Heart right ventricle (tissue), 16 donors: Measurements from ENCODE around the gene MPL. TPM values are rescaled to one million over a fixed set of nuclear protein-coding genes. Genes with fewer than 3 reads are reported as not detected.

Source experiments
- ATAC-seq, 8 donors: fragments of 200-7000 bp; cut with Tn5 transposase; one replicate each; pipeline ENCODE4 v1.9.1; 2020; ENCODE audit warnings: mild to moderate bottlenecking in 8 of 8, moderate library complexity in 8 of 8, moderate number of reproducible peaks in 1 of 8
- DNase-seq, 2 donors: peaks; one replicate each; pipeline ENCODE4 v3.0.0-alpha.2; 2020
- H3K27ac ChIP-seq, 10 donors: fragments of 200-600 bp; sonication (generic) in 2 of 10; one replicate each; pipeline versions ENCODE4 v1.5.0 to v1.8.0; 2020 to 2022; ENCODE audit warnings: mild to moderate bottlenecking in 3 of 10
- H3K27me3 ChIP-seq, 7 donors: fragments of 200-600 bp; one replicate each; pipeline ENCODE4 v1.8.0; 2021 to 2022; ENCODE audit warnings: mild to moderate bottlenecking in 2 of 7
- H3K36me3 ChIP-seq, 9 donors: fragments of 200-600 bp; sonication (generic) in 1 of 9; one replicate each; pipeline versions ENCODE4 v1.5.0 to v1.8.0; 2020 to 2022; ENCODE audit warnings: mild to moderate bottlenecking in 2 of 9
- H3K4me1 ChIP-seq, 9 donors: fragments of 200-600 bp; sonication (generic) in 1 of 9; one replicate each; pipeline versions ENCODE4 v1.5.0 to v1.8.0; 2020 to 2022; ENCODE audit warnings: mild to moderate bottlenecking in 4 of 9
- H3K4me3 ChIP-seq, 10 donors: fragments of 200-600 bp; sonication (generic) in 2 of 10; one replicate each; pipeline versions ENCODE4 v1.5.0 to v1.8.0; 2020 to 2022; ENCODE audit warnings: mild to moderate bottlenecking in 7 of 10, moderate library complexity in 2 of 10
- H3K9me3 ChIP-seq, 11 donors: fragments of 200-600 bp in 10 of 11; sonication (generic) in 2 of 11; one replicate each; pipeline versions ENCODE4 v1.5.0 to v1.8.0; 2013 to 2022; ENCODE audit warnings: mild to moderate bottlenecking in 2 of 11, control low read depth in 1 of 11, moderate library complexity in 1 of 11
- CTCF ChIP-seq, 9 donors: fragments of 200-600 bp; sonication (generic) in 2 of 9; IDR thresholded peaks; one replicate each; pipeline versions ENCODE4 v1.5.0 to v1.8.0; 2021 to 2022; ENCODE audit warnings: antibody characterized with exemption in 9 of 9, mild to moderate bottlenecking in 5 of 9, moderate library complexity in 1 of 9
- WGBS, 2 donors: extraction: QIAGEN DNeasy Blood & Tissue Kit; methylation state at CpG; one replicate each; pipeline ENCODE4 v1.1.7; 2013; ENCODE audit warnings: inconsistent platforms in 1 of 2; 5-methylcytosine and 5-hydroxymethylcytosine counted together
- intact Hi-C, 10 donors: fragments of 100-400 bp; cut with DNase I; formaldehyde crosslinking; loops; one replicate each; pipeline versions ENCODE4 v1.11.1 to v1.14.2; 2022
- polyA plus RNA-seq, 2 donors: library from polyadenylated mRNA; stranded (reverse); fragments of 200-250 nt; gene quantifications; one replicate each; pipeline ENCODE4 v1.2.3, GENCODE V29; 2013
- total RNA-seq, 10 donors: library from RNA; stranded (reverse); fragmentation: NEBNext Ultra II Directional in 3 of 10; extraction: Animal tissue kit (Norgen Biotek cat#: 25700) in 3 of 10; gene quantifications; one replicate each; pipeline versions ENCODE4 v1.2.1 to v1.2.4, GENCODE V29; 2021 to 2023
- donor health status: Arrhythmogenic right ventricular cardiomyopathy.
- donor health status: ischemic (EF 13 %, LVEDD 7.1; RV severe dilation, severe dysfunction).
- donor health status: healthy with polysubstance abuse.
- donor health status: DM: no; HTN: yes; CAD: no.
- donor health status: DM: no; HTN: no; CAD: no.
- donor health status: ischemic (EF 25% LVEDD 6.9; RV normal size, moderate dysfunction).
- donor health status: ischemic (EF 25% LVEDD 5.7; RV mildly dilated, moderate dysfunction).
- donor health status: healthy.
- donor health status: DM: yes; HTN: yes; CAD: no.
- donor health status: Ischemic cardiomyopathy.
- donor health status: ischemic (EF 35%, LVEDD 5.7; RV mildly dilated, moderate dysfunction).
- donor health status: nonischemic (EF 11% LVEDD 7.7; RV severe dilation, severe dysfunction).
- donor health status: DM: yes; HTN: yes; CAD: no.
- donor health status: PGD.
- donor health status: ischemic (EF 29% LVEDD 5.4; RV normal size, mild dysfunction).
- donor health status: nonischemic (EF 23%, LVEDD 6.1; RV moderate dilation, normal function).

Gene MPL
- total and polyA plus RNA-seq, 12 donors: 0.03 to 1.2 (median 0.37) TPM

- Histone ChIP-seq H3K27me3 (no peaks in the 10 kb centered on the region), H3K36me3 (no peaks in the 10 kb centered on the region), H3K4me1 (peaks cover 0 to 28% (median 11%) of the 10 kb centered on the region in 9 donors), H3K27ac (no peak overlapping the region), H3K9me3 (no peaks in the 10 kb centered on the region), H3K4me3 (no peak overlapping the region)
- ATAC-seq: no peak
- no peak for TF ChIP-seq CTCF (IDR thresholded peaks at IDR 0.05)
- intact Hi-C loops: no loop called here
- 68 to 79% methylated on average over 3 of the region's 3 CpGs for WGBS, 2 donors
- no peak for DNase-seq
Observed at GRCh38 chr1:43352881-43353280, 15.3 kb downstream of the MPL start.

GRCh38 chr1:43354471-43354870 lies 16.9 kb downstream of the MPL start:
- Histone ChIP-seq H3K27ac (no peak overlapping the region), H3K4me1 (peaks cover 2 to 27% (median 18%) of the 10 kb centered on the region in 9 donors), H3K4me3 (no peak overlapping the region), H3K36me3 (no peaks in the 10 kb centered on the region), H3K27me3 (no peaks in the 10 kb centered on the region), H3K9me3 (no peaks in the 10 kb centered on the region)
- ATAC-seq: no peak
- DNase-seq: no peak
- TF ChIP-seq CTCF (IDR thresholded peaks at IDR 0.05): no peak
- 73 to 81% methylated on average over 2 of the region's 2 CpGs for WGBS, 2 donors
- intact Hi-C loops: no loop called here

GRCh38 chr1:43354936-43355335 lies 17.3 kb downstream of the MPL start:
- peaks cover 0 to 1% (median 0%) of the 10 kb centered on the region in 9 donors for H3K36me3 ChIP-seq
- WGBS, 2 donors: 100% methylated on average over 2 of the region's 2 CpGs
- H3K9me3 ChIP-seq: no peaks in the 10 kb centered on the region
- TF ChIP-seq CTCF (IDR thresholded peaks at IDR 0.05): no peak
- no peak overlapping the region for H3K27ac ChIP-seq
- no peaks in the 10 kb centered on the region for H3K27me3 ChIP-seq
- ATAC-seq (no peak), DNase-seq (no peak)
- intact Hi-C loops: loop anchor here in 3 of 10 donors (5.0 kb wide), 2 partner anchors 58 to 118 kb away; no protein-coding TSS in a partner anchor
- H3K4me3 ChIP-seq: no peak overlapping the region
- peaks cover 2 to 27% (median 14%) of the 10 kb centered on the region in 9 donors for H3K4me1 ChIP-seq

GRCh38 chr1:43357251-43357650 lies 19.6 kb downstream of the MPL start:
- intact Hi-C loops: loop anchor here in 3 of 10 donors (5.0 kb wide), 2 partner anchors 60 to 120 kb away; no protein-coding TSS in a partner anchor
- H3K9me3 ChIP-seq: no peaks in the 10 kb centered on the region
- TF ChIP-seq CTCF (IDR thresholded peaks at IDR 0.05): no peak
- H3K27ac ChIP-seq: peak overlapping the region in 1 of 10 donors; percentile 92
- no peak for ATAC-seq
- H3K4me1 ChIP-seq: peaks cover 2 to 41% (median 13%) of the 10 kb centered on the region in 9 donors
- 95 to 96% methylated on average over 4 of the region's 4 CpGs for WGBS, 2 donors
- DNase-seq: no peak
- H3K27me3 ChIP-seq: no peaks in the 10 kb centered on the region
- H3K4me3 ChIP-seq: no peak overlapping the region
- peaks cover 0 to 25% (median 5%) of the 10 kb centered on the region in 9 donors for H3K36me3 ChIP-seq
